ENCODE data around the gene CDC73.

The CDC73 gene

GRCh38 chr1:193156117-193156821 is 34.4 kb downstream of the CDC73 start:
- TF ChIP-seq, protein P1, sequence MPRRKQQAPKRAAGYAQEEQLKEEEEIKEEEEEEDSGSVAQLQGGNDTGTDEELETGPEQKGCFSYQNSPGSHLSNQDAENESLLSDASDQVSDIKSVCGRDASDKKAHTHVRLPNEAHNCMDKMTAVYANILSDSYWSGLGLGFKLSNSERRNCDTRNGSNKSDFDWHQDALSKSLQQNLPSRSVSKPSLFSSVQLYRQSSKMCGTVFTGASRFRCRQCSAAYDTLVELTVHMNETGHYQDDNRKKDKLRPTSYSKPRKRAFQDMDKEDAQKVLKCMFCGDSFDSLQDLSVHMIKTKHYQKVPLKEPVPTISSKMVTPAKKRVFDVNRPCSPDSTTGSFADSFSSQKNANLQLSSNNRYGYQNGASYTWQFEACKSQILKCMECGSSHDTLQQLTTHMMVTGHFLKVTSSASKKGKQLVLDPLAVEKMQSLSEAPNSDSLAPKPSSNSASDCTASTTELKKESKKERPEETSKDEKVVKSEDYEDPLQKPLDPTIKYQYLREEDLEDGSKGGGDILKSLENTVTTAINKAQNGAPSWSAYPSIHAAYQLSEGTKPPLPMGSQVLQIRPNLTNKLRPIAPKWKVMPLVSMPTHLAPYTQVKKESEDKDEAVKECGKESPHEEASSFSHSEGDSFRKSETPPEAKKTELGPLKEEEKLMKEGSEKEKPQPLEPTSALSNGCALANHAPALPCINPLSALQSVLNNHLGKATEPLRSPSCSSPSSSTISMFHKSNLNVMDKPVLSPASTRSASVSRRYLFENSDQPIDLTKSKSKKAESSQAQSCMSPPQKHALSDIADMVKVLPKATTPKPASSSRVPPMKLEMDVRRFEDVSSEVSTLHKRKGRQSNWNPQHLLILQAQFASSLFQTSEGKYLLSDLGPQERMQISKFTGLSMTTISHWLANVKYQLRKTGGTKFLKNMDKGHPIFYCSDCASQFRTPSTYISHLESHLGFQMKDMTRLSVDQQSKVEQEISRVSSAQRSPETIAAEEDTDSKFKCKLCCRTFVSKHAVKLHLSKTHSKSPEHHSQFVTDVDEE (CRISPR knock-in tag; IDR thresholded peaks at IDR 0.05), result no peak
- TF ChIP-seq TOX (CRISPR knock-in tag; IDR thresholded peaks at IDR 0.05; ENCODE audit: borderline replicate concordance) (no peak), CSDC2 (CRISPR knock-in tag; IDR thresholded peaks at IDR 0.05) (no peak), POU6F1 (CRISPR knock-in tag; IDR thresholded peaks at IDR 0.05; ENCODE audit: borderline replicate concordance, low read depth) (no peak), ZFP30 (CRISPR knock-in tag; IDR thresholded peaks at IDR 0.05) (no peak), ISL1 (CRISPR knock-in tag; IDR thresholded peaks at IDR 0.05) (no peak), ARNTL (CRISPR knock-in tag; IDR thresholded peaks at IDR 0.05; ENCODE audit: borderline replicate concordance, low read depth) (no peak), TCF4 (CRISPR knock-in tag; IDR thresholded peaks at IDR 0.05; ENCODE audit: borderline replicate concordance) (no peak), ESRRG (CRISPR knock-in tag; IDR thresholded peaks at IDR 0.05) (no peak), PATZ1 (CRISPR knock-in tag; IDR thresholded peaks at IDR 0.05; ENCODE audit: borderline replicate concordance) (no peak), PPARA (CRISPR knock-in tag; IDR thresholded peaks at IDR 0.05; ENCODE audit: borderline replicate concordance) (no peak), RARB (CRISPR knock-in tag; IDR thresholded peaks at IDR 0.05) (no peak), ZNF565 (CRISPR knock-in tag; conservative IDR thresholded peaks at IDR 0.05; ENCODE audit: low read depth) (no peak), ZNF70 (CRISPR knock-in tag; IDR thresholded peaks at IDR 0.05) (no peak)
- TF ChIP-seq, protein P2, sequence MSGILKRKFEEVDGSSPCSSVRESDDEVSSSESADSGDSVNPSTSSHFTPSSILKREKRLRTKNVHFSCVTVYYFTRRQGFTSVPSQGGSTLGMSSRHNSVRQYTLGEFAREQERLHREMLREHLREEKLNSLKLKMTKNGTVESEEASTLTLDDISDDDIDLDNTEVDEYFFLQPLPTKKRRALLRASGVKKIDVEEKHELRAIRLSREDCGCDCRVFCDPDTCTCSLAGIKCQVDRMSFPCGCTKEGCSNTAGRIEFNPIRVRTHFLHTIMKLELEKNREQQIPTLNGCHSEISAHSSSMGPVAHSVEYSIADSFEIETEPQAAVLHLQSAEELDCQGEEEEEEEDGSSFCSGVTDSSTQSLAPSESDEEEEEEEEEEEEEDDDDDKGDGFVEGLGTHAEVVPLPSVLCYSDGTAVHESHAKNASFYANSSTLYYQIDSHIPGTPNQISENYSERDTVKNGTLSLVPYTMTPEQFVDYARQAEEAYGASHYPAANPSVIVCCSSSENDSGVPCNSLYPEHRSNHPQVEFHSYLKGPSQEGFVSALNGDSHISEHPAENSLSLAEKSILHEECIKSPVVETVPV (CRISPR knock-in tag; IDR thresholded peaks at IDR 0.05), result no peak
- TF ChIP-seq, protein P3, sequence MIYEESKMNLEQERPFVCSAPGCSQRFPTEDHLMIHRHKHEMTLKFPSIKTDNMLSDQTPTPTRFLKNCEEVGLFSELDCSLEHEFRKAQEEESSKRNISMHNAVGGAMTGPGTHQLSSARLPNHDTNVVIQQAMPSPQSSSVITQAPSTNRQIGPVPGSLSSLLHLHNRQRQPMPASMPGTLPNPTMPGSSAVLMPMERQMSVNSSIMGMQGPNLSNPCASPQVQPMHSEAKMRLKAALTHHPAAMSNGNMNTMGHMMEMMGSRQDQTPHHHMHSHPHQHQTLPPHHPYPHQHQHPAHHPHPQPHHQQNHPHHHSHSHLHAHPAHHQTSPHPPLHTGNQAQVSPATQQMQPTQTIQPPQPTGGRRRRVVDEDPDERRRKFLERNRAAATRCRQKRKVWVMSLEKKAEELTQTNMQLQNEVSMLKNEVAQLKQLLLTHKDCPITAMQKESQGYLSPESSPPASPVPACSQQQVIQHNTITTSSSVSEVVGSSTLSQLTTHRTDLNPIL (CRISPR knock-in tag; IDR thresholded peaks at IDR 0.05; ENCODE audit: low read depth), result no peak
- no peak for ATAC-seq

DNA sequence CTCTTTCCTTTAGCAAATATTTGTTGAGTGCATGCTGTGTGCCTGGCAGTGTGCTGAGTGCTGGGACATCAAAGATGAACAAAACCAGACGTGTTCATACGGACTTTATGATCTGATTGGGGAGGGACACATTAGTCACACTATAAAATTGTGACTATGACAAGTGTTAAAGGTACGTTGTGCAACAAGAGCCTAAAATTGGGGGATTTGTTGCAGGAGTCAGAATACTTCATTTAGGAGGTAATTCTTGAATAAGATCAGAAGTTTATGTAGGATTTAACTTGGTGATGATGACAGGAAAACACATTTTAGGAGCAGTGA is 35.0 kb downstream of the CDC73 start:
- no peak for ATAC-seq
- TF ChIP-seq ESRRG (CRISPR knock-in tag; IDR thresholded peaks at IDR 0.05) (no peak), ZC3H10 (CRISPR knock-in tag; IDR thresholded peaks at IDR 0.05) (no peak), OSR1 (CRISPR knock-in tag; IDR thresholded peaks at IDR 0.05) (no peak), ZFP3 (CRISPR knock-in tag; IDR thresholded peaks at IDR 0.05) (no peak), BACH2 (CRISPR knock-in tag; IDR thresholded peaks at IDR 0.05; ENCODE audit: borderline replicate concordance) (no peak), GLIS3 (CRISPR knock-in tag; IDR thresholded peaks at IDR 0.05) (no peak), POU6F1 (CRISPR knock-in tag; IDR thresholded peaks at IDR 0.05; ENCODE audit: borderline replicate concordance, low read depth) (no peak), ARNTL (CRISPR knock-in tag; IDR thresholded peaks at IDR 0.05; ENCODE audit: borderline replicate concordance, low read depth) (no peak), ZFP30 (CRISPR knock-in tag; IDR thresholded peaks at IDR 0.05) (no peak), ZNF70 (CRISPR knock-in tag; IDR thresholded peaks at IDR 0.05) (no peak), RARB (CRISPR knock-in tag; IDR thresholded peaks at IDR 0.05) (no peak), TCF4 (CRISPR knock-in tag; IDR thresholded peaks at IDR 0.05; ENCODE audit: borderline replicate concordance) (no peak), ZNF8 (CRISPR knock-in tag; IDR thresholded peaks at IDR 0.05) (no peak), PPARA (CRISPR knock-in tag; IDR thresholded peaks at IDR 0.05; ENCODE audit: borderline replicate concordance) (no peak), CSDC2 (CRISPR knock-in tag; IDR thresholded peaks at IDR 0.05) (no peak), PATZ1 (CRISPR knock-in tag; IDR thresholded peaks at IDR 0.05; ENCODE audit: borderline replicate concordance) (no peak), ISL1 (CRISPR knock-in tag; IDR thresholded peaks at IDR 0.05) (no peak)
- TF ChIP-seq, protein P1 (CRISPR knock-in tag; IDR thresholded peaks at IDR 0.05), result no peak

Data from SK-N-SH treated with all-trans-retinoic acid at 6 μM for 48 hours (cell line).